HepG2 (cell line): ENCODE results near the gene DIAPH3.

Experiments used
- MAX ChIP-seq: IDR thresholded peaks from 2 replicates; pipeline ENCODE4 v1.6.1; 2012; ENCODE audit warnings: inconsistent platforms
- NONO ChIP-seq, 2 experiments: fragments of 450-650 bp in 1 of 2; sonication (generic) in 1 of 2; formaldehyde crosslinking in 1 of 2; IDR thresholded peaks in 1 of 2; conservative IDR thresholded peaks in 1 of 2; 2 replicates each; pipeline versions ENCODE4 v1.6.1 to v1.8.0; 2017 to 2022; ENCODE audit warnings: mild to moderate bottlenecking in 1 of 2, missing genetic modification reagents in 1 of 2, moderate library complexity in 1 of 2
- SIN3A ChIP-seq: IDR thresholded peaks from 2 replicates; pipeline ENCODE4 v1.6.1; 2011; ENCODE audit warnings: low read depth, mild to moderate bottlenecking, control low read depth, low read length, borderline replicate concordance
- SMARCE1 ChIP-seq: fragments of 450-650 bp; IDR thresholded peaks from 2 replicates; pipeline ENCODE4 v1.6.1; 2017; ENCODE audit warnings: borderline replicate concordance
- ZBTB33 ChIP-seq: sonication (generic); formaldehyde crosslinking; IDR thresholded peaks from 2 replicates; pipeline ENCODE4 v1.4.0; 2020; ENCODE audit warnings: missing genetic modification reagents
- ZBTB46 ChIP-seq: sonication (generic); formaldehyde crosslinking; IDR thresholded peaks from 2 replicates; pipeline ENCODE4 v1.4.0; 2020; ENCODE audit warnings: mild to moderate bottlenecking, missing genetic modification reagents, borderline replicate concordance
- ZFP1 ChIP-seq: IDR thresholded peaks from 2 replicates; pipeline ENCODE4 v1.6.1; 2016
- ZNF710 ChIP-seq: sonication (generic); formaldehyde crosslinking; IDR thresholded peaks from 2 replicates; pipeline ENCODE4 v1.5.0; 2020; ENCODE audit warnings: mild to moderate bottlenecking, missing genetic modification reagents, borderline replicate concordance

- TF ChIP-seq MAX (no peak), ZNF710 (no peak), NONO (IDR thresholded peaks at IDR 0.05) (no peak), NONO (CRISPR knock-in tag; conservative IDR thresholded peaks at IDR 0.05) (no peak), SIN3A (no peak), ZBTB33 (CRISPR knock-in tag) (no peak), ZFP1 (no peak), ZBTB46 (CRISPR knock-in tag) (no peak), SMARCE1 (no peak)
These were observed 272.7 kb downstream of the DIAPH3 start for GRCh38 chr13:59891053-59891452.
